H1 (cell line): ENCODE data around the gene ASB13. TPM values are rescaled to one million over a fixed set of nuclear protein-coding genes. Genes with fewer than 3 reads are reported as not detected.

ENCODE experiments used
- BACH1 ChIP-seq: IDR thresholded peaks from 2 replicates; pipeline ENCODE4 v1.6.1; 2012; ENCODE audit warnings: low read length, improper control_type of control experiment
- CTCF ChIP-seq, 3 experiments: IDR thresholded peaks; 1 replicate in 2 of 3; 2 replicates in 1 of 3; pipeline versions ENCODE4 v1.5.1 to v1.6.1; 2011; ENCODE audit warnings: low read length in 3 of 3, mild to moderate bottlenecking in 3 of 3, inconsistent platforms in 2 of 3, low read depth in 1 of 3, moderate library complexity in 1 of 3; ENCODE audit not compliant: insufficient read depth in 1 of 3; ENCODE audit errors: control extremely low read depth in 1 of 3
- SP1 ChIP-seq: IDR thresholded peaks from 2 replicates; pipeline ENCODE4 v1.6.1; 2011; ENCODE audit warnings: low read depth, low read length
- TAF1 ChIP-seq: IDR thresholded peaks from 2 replicates; pipeline ENCODE4 v1.6.1; 2011; ENCODE audit warnings: mild to moderate bottlenecking, low read depth, low read length
- polyA plus RNA-seq, 7 experiments: library from polyadenylated mRNA; depleted of rRNA in 3 of 7; stranded (reverse) in 5 of 7; unstranded in 2 of 7; fragments of >200 nt in 5 of 7; fragments of 200-250 nt in 2 of 7; gene quantifications; 1 replicate in 5 of 7; 2 replicates in 1 of 7; 4 replicates in 1 of 7; pipeline versions ENCODE4 v1.2.1 to v1.2.3, GENCODE V29; 2011 to 2013; ENCODE audit warnings: missing spikeins in 2 of 7, mixed read lengths in 2 of 7
- total RNA-seq: library from RNA; stranded (reverse); fragmentation: NEBNext Ultra II Directional; extraction: Animal tissue kit (Norgen Biotek cat#: 25700); gene quantifications from 2 replicates; pipeline ENCODE4 v1.2.1, GENCODE V29; 2021
- TF ChIP-seq, protein P1 (sequence below): IDR thresholded peaks from 2 replicates; pipeline ENCODE4 v1.6.1; 2012; ENCODE audit warnings: inconsistent platforms

Gene ASB13
- total and polyA plus RNA-seq, 2 of the 8 experiments (the other 6 are each of a cell fraction or from before 2014, with no cell fraction given): 12.3 to 20.2 TPM

GRCh38 chr10:5595591-5595990 is 70.8 kb downstream of the ASB13 start (continued):
- TF ChIP-seq CTCF (IDR thresholded peaks at IDR 0.05; ENCODE audit: control extremely low read depth in 1 of 3, insufficient read depth in 1 of 3, low read depth in 1 of 3, low read length in 3 of 3): no peak
- no peak for TF ChIP-seq BACH1
- TF ChIP-seq SP1: no peak
- TF ChIP-seq TAF1: no peak
- TF ChIP-seq, protein P1, sequence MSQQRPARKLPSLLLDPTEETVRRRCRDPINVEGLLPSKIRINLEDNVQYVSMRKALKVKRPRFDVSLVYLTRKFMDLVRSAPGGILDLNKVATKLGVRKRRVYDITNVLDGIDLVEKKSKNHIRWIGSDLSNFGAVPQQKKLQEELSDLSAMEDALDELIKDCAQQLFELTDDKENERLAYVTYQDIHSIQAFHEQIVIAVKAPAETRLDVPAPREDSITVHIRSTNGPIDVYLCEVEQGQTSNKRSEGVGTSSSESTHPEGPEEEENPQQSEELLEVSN: no peak
